Suprapubic skin (tissue), 4 donors: ENCODE results near the gene GRP. TPM values are rescaled to one million over a fixed set of nuclear protein-coding genes. Genes with fewer than 3 reads are reported as not detected.

Experiments
- DNase-seq, 2 donors: peaks; one replicate each; pipeline ENCODE4 v3.0.0-alpha.2; 2019; ENCODE audit warnings: low spot score in 2 of 2
- H3K27ac ChIP-seq: fragments of 200-600 bp; sonication (generic); one replicate; pipeline ENCODE4 v1.5.1; 2019
- H3K27me3 ChIP-seq: fragments of 200-600 bp; sonication (generic); one replicate; pipeline ENCODE4 v1.5.1; 2019
- H3K36me3 ChIP-seq: fragments of 200-600 bp; sonication (generic); one replicate; pipeline ENCODE4 v1.5.1; 2019
- H3K4me1 ChIP-seq: fragments of 200-600 bp; sonication (generic); one replicate; pipeline ENCODE4 v1.5.1; 2019
- H3K4me3 ChIP-seq: fragments of 200-600 bp; sonication (generic); one replicate; pipeline ENCODE4 v1.5.1; 2019; ENCODE audit warnings: mild to moderate bottlenecking
- H3K9me3 ChIP-seq: fragments of 200-600 bp; sonication (generic); one replicate; pipeline ENCODE4 v1.5.1; 2019
- CTCF ChIP-seq, 2 donors: fragments of 200-600 bp in 1 of 2; fragments of 450-650 bp in 1 of 2; sonication (generic) in 1 of 2; IDR thresholded peaks; one replicate each; pipeline ENCODE4 v1.5.1; 2016 to 2019; ENCODE audit warnings: antibody characterized with exemption in 2 of 2, mild to moderate bottlenecking in 1 of 2, moderate library complexity in 1 of 2
- EP300 ChIP-seq: sonication (generic); formaldehyde crosslinking; IDR thresholded peaks from one replicate; pipeline ENCODE4 v1.6.1; 2017; ENCODE audit warnings: antibody characterized with exemption
- POLR2A ChIP-seq, 2 donors: fragments of 450-650 bp; IDR thresholded peaks; one replicate each; pipeline ENCODE4 v1.6.1; 2017; ENCODE audit warnings: antibody characterized with exemption in 2 of 2, mild to moderate bottlenecking in 2 of 2, moderate library complexity in 2 of 2
- POLR2AphosphoS5 ChIP-seq, 3 donors: sonication (generic); formaldehyde crosslinking; IDR thresholded peaks; one replicate each; pipeline ENCODE4 v1.6.1; 2017; ENCODE audit warnings: antibody characterized with exemption in 3 of 3
- WGBS: methylation state at CpG from one replicate; pipeline ENCODE4 v1.1.5; 2018; 5-methylcytosine and 5-hydroxymethylcytosine counted together
- total RNA-seq, 4 donors: library from RNA; depleted of rRNA; stranded (reverse); fragments of >200 nt; gene quantifications; one replicate each; pipeline ENCODE4 v1.1.0, GENCODE V29; 2016

GRP gene
- total RNA-seq, 4 donors from 2014 or later, result not detected

- H3K9me3 ChIP-seq, result no peaks in the 10 kb centered on the region
- DNase-seq, result no peak
- no peak overlapping the region for H3K27ac ChIP-seq
- H3K4me3 ChIP-seq, result no peak overlapping the region
- H3K4me1 ChIP-seq, result no peaks in the 10 kb centered on the region
- H3K27me3 ChIP-seq, result no peaks in the 10 kb centered on the region
- TF ChIP-seq POLR2AphosphoS5 (IDR thresholded peaks at IDR 0.05), result no peak
- no peak for TF ChIP-seq POLR2A (IDR thresholded peaks at IDR 0.05)
- TF ChIP-seq EP300, result no peak
- TF ChIP-seq CTCF (IDR thresholded peaks at IDR 0.05), result no peak
- H3K36me3 ChIP-seq, result no peaks in the 10 kb centered on the region
- 44% methylated on average over 1 of the region's 1 CpG for WGBS
These were observed 8.4 kb downstream of the GRP start for GRCh38 chr18:59228351-59228750.

GRCh38 chr18:59229191-59229590 is 9.2 kb downstream of the GRP start:
- Histone ChIP-seq H3K4me3 (no peak overlapping the region), H3K4me1 (no peaks in the 10 kb centered on the region), H3K27ac (no peak overlapping the region), H3K9me3 (no peaks in the 10 kb centered on the region), H3K27me3 (no peaks in the 10 kb centered on the region), H3K36me3 (no peaks in the 10 kb centered on the region)
- TF ChIP-seq CTCF (IDR thresholded peaks at IDR 0.05) (no peak), POLR2AphosphoS5 (IDR thresholded peaks at IDR 0.05) (no peak), POLR2A (IDR thresholded peaks at IDR 0.05) (no peak), EP300 (no peak)
- no peak for DNase-seq
- 81% methylated on average over 2 of the region's 2 CpGs for WGBS

- no peaks in the 10 kb centered on the region for H3K27me3 ChIP-seq
- H3K36me3 ChIP-seq, result no peaks in the 10 kb centered on the region
- 54% methylated on average over 6 of the region's 6 CpGs for WGBS
- TF ChIP-seq EP300, result no peak
- no peak for TF ChIP-seq POLR2A (IDR thresholded peaks at IDR 0.05)
- no peak for TF ChIP-seq CTCF (IDR thresholded peaks at IDR 0.05)
- no peak for TF ChIP-seq POLR2AphosphoS5 (IDR thresholded peaks at IDR 0.05)
- H3K4me1 ChIP-seq, result no peaks in the 10 kb centered on the region
- no peaks in the 10 kb centered on the region for H3K9me3 ChIP-seq
- no peak overlapping the region for H3K4me3 ChIP-seq
- H3K27ac ChIP-seq, result no peak overlapping the region
- no peak for DNase-seq
These were observed 9.9 kb downstream of the GRP start for GRCh38 chr18:59229701-59230443.

GRCh38 chr18:59231114-59231513 is 11.2 kb downstream of the GRP start:
- DNase-seq, result no peak

GRCh38 chr18:59231877-59232276 is 11.9 kb downstream of the GRP start:
- DNase-seq, result no peak

More at GRCh38 chr18:59231114-59231513, 11.2 kb downstream of the GRP start:
- Histone ChIP-seq H3K4me3 (no peak overlapping the region), H3K4me1 (no peaks in the 10 kb centered on the region), H3K9me3 (no peaks in the 10 kb centered on the region), H3K27me3 (no peaks in the 10 kb centered on the region), H3K27ac (no peak overlapping the region), H3K36me3 (no peaks in the 10 kb centered on the region)
- TF ChIP-seq POLR2AphosphoS5 (IDR thresholded peaks at IDR 0.05) (no peak), EP300 (no peak), POLR2A (IDR thresholded peaks at IDR 0.05) (no peak), CTCF (IDR thresholded peaks at IDR 0.05) (no peak)
- WGBS, result 81% methylated on average over 5 of the region's 5 CpGs

More at GRCh38 chr18:59231877-59232276, 11.9 kb downstream of the GRP start:
- H3K4me1 ChIP-seq, result no peaks in the 10 kb centered on the region
- H3K4me3 ChIP-seq, result no peak overlapping the region
- H3K36me3 ChIP-seq, result no peaks in the 10 kb centered on the region
- no peaks in the 10 kb centered on the region for H3K27me3 ChIP-seq
- TF ChIP-seq POLR2AphosphoS5 (IDR thresholded peaks at IDR 0.05) (no peak), POLR2A (IDR thresholded peaks at IDR 0.05) (no peak), CTCF (IDR thresholded peaks at IDR 0.05) (no peak), EP300 (no peak)
- no peaks in the 10 kb centered on the region for H3K9me3 ChIP-seq
- 63% methylated on average over 2 of the region's 2 CpGs for WGBS
- no peak overlapping the region for H3K27ac ChIP-seq
